HG03139 (cell line): Measurements from ENCODE around the gene BCL2L15.
A peak's percentile ranks its signal among the peaks of the same experiment; 100 is the strongest.

Source experiments
- ATAC-seq: cut with Tn5 transposase; IDR thresholded peaks from one replicate; pipeline ENCODE4 v1.9.1; 2021; ENCODE audit not compliant: unreplicated experiment

Gene BCL2L15

DNA sequence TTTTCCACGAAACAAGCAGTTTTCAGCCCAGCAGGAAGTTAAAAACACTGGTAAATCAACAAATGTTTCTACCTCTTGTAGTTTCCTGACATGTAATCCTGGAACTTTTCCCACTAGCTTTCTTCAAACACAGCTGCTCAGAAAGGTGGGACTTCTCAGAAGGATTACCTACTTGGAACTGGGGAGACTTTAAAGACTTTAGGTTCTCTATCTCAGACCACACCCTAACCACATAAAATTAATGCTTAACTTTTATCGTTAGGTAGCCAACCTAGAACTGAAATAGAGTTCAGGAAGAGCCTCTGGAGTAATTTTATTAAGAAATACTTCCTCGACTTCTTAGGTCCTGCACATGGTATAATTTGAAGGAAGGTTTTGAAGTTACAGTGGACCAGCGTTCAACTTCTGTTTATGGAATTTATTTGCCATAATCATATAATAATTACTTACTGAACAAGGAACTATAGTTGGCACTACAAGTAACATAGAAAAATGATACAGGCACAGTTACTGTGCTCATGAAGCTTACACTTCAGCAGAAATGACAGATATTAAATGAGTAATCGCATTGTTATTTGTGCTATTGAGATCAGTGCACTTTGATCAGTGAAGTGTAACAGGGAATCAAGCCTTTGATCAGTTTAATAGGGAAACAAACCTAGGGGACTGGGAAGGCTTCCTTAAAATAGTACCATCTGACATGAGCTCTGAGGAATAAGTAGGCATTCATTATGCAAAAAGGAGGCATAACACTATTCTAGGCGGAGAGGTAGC lies at the start of gene BCL2L15:
Gene BCL2L15 (minus strand): TSS at position 180 of the 774 bp plus-strand sequence. CDS start 206 bp downstream, outside the sequence.
- ATAC-seq: no peak

DNA sequence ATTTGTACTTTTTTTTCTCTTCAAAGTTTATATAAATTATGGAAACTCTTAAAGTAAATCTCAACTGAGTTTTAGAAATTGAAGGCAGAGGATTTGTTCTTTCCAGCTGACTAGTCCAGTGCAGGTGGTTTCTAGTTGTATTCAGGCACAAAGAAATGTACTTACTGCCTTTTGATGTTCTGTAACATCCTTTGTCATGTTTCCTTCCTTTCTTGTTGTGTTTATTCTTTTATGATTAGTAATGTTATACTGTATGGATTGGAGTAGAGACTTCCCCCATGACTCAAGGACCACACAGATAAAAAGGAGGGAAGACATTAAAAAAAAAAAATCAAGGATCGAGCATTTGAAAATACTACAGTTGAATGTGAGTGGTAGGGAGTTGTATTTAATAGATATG lies 49.8 kb upstream of the BCL2L15 start:
- ATAC-seq: no peak

DNA sequence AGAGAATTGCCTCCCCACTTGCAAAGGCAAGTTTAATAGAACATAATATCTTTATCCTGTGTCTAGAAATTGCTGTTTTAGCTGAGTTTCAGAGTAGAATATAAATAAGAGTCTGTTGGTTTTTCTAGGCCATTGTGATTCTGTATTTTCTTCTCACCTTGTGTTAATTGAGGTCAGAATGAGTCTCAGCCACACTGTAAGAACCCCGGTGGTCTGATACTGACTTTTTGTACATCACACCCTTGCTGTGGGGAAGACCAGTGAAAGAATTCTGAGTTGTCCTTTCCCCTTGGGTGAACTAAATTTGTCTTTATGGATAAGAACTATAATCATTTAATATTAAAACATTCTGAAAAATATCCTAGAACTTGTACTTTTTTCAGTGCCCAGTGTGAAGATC lies 48.6 kb upstream of the BCL2L15 start:
- ATAC-seq: no peak

DNA sequence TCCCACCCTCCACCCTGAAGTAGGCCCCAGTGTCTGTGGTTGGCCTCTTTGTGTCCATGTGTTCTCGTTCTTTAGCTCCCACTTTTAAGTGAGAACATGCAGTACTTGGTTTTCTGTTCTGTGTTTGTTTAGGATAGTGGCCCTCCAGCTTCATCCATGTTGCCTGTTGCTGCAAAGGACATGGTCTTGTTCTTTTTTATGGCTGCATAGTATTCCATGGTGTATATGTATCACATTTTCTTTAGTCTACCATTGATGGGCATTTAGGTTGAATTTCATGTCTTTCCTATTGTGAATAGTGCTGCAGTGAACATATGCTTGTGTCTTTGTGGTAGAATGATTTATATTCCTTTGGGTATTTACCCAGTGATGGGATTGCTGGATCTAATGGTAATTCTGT lies 47.8 kb upstream of the BCL2L15 start:
- ATAC-seq: no peak

DNA sequence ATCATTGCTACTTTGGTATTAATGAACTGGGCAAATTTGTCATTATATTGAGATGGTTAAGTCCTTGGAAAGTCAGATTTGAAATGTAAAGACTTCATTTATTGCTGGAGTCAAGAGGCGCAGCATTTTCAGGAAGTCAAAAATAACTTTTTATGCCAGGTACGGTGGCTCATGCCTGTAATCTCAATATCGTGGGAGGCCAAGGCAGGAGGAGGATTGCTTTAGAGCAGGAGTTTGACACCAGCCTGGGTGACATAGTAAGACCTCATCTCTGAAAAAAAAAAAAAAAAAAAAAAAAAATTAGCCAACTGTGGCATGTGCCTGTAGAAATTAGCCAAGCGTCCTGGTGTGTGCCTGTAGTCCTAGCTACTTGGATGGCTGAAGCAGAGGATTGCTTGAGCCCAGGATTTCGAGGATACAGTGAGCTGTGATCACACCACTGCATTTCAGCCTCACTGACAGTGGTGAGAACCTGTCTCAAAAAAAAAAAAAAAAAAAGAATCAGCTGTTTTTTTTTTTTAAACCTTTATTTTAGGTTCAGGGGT lies 47.2 kb upstream of the BCL2L15 start:
- ATAC-seq: no peak

DNA sequence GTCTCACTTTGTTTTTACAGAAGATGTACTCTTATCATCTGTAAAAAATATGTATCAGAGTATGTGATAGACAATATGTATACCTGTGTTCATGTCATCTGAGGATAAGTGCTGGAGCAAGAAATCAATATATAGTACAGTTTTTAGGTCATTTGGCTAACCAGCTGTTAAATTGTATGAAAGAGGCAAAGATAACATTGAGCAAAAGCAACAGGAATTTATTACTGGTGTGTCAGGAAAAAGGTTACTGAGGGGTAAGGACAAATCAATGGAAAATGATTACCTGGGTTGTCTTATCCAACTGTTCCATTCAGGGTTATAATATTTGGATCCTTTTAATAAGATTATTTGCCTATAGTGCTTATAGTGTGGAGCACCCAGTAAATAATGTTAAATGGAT lies 46.6 kb upstream of the BCL2L15 start:
- ATAC-seq: no peak

DNA sequence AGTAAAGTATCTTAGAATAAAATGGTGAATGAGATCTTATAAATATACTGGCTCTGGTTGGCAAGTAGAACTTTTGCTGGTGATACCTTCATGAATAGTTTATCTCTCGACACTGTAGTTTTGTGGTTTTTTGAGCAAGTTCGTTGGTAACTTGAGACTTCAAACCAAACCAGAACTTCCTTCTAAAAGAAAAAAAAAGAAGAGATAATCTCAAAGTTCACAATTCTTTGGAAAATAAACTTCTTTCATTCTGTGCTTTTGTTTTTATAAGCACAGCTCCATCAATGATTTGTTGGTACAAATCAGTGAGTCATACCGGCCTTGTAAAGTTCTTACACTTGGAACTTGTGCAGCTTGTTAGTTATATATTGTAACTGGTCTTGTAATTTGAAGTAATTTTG lies 44.1 kb upstream of the BCL2L15 start:
- ATAC-seq: no peak

DNA sequence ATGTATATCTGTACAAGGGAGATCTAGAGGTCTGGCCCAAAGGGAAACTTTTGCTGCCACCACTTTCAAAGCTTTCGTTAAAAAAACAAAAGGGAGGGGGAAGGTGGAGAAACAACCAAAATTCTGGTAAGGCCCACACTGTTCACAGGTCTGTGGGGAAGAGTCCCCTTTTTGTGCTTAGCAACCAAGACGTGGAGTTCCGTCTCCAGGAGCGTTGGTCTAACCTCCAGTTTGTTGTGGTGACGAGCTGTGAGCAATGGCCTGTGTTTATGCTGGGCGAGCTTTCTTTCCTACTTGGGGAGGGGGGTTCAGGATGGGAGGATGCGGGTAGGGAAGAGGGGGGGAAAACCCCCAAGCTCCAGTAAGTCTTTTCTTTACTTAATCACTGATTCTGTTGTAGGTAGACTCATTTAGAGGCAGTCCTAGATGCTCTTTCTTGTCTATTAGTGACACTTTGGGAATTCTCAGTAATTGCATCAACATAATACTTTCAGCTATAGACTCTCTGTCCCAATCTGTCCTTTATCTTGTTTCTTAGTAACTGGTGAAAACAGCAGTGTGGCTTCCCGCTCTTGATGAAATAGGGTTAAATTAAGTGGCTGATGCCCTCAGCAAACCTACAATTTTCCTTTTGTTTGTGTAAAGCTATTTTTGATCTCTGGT lies 43.2 kb upstream of the BCL2L15 start:
- peak; percentile 28 for ATAC-seq

DNA sequence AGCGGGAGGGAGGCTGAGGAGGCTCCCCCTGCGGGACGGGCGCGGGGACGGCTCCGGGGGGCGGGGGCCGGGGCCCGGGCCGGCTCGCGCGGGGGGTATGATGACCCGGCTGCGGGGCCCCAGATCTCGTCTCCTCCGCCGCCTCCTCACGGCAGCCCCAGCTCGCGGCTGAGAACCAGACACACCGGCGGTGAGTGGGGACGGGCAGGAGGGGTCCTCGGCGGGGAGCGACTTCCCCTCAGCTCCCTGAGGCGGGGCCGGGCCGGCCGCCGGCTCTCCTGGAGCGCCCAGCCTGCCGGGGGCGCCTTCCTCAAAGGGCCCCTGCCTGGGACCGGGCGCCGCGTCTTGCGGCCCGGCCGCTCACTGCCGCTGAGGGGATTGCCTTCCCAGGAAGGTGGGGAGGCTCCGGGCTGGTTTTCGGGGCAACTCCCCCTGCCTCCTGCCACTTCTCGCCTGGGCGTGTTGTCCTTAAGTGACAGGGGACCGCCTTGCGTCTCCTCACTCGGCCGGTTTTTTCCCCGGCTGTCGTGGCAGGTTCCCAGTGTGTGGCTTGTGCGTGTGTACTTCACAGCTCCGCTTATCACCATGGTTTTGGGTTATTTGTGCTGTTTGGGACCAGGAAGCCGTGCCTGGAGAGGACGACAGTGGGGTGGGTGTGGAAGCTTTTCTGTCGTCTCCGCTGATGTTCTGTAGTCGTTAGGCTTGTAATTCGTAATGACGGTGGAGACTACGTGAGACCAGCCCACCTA lies 42.5 kb upstream of the BCL2L15 start:
- ATAC-seq: peak; percentile 25

DNA sequence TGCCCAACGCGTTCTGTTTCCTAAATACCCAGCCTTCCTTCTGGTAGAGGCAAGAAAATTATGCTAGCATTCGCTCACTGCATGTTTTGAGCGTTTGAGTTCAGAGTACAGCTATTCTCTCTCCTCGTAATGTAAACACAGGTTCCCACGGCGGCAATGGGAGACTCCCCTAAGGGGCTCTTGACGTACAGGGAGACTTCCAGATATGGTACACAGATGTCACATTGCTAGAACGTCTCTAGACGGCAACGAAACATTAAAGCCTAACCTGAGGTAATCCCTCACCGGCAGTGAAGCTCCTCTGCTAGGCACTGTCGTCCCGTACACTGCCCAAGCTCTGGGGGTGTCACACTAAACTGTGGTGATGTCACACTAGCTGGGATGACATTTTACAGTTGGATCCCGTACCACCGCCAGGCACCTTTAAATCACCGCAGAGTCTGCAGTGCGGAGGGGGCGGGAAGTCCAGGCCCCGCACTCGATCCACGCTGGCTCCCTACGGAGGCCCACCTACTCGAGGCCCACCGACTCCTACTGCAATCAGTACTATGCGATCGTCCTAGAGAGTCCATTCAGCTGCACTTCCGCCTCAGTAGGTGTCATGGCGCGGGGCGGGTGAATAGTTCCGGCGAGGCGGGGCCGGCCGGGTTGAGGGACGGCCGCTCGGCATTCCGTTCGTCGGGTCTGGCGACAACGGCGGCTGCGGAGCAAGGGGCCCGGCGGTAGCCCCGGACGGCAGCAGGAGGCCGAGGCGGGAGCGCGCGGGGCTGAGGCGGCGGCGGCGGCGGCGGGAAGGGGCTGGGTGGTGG lies 41.8 kb upstream of the BCL2L15 start, which contains the start of gene HIPK1:
Gene HIPK1 (plus strand): TSS at position 384 of the 809 bp plus-strand sequence.
- ATAC-seq: peak; percentile 61

DNA sequence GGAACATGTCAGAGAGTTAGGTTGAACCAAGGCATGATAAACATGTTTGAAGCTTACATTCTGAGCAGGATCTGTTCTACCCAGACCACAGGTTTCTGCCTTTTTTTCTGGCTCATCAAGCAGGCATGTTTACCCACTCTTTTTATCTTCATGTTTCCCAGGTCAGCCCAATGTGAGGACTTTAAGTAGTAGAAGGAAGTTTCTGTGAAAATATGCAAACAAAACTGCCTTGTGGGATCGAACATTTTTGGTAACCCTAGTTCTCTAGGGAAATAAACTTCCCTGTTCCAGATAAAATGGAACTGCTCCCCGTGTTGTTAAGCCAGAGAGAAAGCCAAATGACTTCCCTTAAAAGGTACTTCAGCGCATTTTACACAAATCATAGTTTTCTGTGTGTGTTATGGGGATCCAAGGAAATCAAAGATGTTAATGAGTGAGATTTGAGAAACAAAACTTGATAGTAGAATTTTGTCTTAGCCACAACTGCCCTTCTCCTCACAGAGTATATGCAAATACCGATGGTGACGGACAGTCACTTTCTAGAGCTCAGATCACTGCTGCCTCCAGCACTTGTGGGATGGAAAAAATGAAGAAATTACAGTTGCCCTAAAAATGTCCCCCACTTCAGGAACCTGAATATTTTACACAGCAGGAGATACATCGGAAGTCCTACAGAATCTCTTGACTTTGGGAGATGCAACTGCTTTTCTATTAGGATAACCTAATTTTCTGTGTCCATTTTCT lies 41.0 kb upstream of the BCL2L15 start:
- no peak for ATAC-seq

DNA sequence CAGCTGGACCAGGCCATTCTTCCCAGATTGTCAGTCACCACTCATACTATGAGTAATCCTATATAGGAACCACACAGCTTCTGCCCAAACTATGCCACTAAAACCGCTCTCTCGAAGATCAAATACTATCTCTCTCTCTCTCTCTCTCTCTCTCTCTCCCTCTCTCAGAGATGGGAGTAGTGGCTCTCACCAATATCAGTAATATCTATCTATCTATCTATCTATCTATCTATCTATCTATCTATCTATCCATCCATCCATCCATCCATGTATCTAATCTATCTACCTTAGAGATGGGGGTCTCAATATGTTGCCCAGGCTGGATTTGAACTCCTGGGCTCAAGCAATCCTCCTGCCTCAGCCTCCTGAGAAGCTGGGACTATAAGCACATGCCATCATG lies 37.1 kb upstream of the BCL2L15 start:
- ATAC-seq: no peak

DNA sequence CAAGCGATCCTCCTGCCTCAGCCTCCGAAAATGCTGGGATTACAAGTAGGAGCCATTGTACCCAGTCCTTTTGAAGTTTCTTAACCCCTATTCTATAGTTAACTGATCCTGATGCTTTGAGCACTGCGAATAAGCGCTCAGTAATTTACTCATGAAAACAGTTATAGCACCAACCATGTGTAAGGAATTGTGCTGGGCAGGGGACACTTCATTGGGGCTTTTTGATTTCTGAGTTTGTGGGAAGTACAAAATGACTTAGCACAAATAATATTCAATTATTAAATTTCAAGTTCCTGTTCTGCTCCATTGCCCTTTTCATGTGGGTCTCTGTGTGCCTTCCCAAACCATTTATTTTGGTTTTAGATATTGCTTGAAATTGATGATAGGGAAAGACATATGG lies 35.6 kb upstream of the BCL2L15 start:
- ATAC-seq: no peak

DNA sequence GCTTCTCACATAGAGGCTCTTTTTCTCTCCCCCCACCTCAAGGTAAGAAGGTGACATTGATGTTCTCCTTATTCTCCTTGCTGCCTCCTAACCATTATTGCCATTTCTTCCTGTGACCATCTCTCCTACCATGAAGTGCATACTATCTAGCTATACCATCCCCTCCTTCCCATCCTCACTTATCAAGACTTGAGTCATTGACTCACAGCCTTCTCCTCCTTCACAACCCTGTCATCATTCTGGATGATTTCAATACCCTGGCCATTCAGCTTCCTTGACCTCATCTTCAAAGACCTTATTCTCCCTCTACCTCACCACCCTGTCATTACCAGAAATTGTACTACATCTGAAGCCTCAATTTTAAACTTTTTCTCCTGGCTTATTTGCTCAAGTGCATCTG lies 30.9 kb upstream of the BCL2L15 start:
- no peak for ATAC-seq

DNA sequence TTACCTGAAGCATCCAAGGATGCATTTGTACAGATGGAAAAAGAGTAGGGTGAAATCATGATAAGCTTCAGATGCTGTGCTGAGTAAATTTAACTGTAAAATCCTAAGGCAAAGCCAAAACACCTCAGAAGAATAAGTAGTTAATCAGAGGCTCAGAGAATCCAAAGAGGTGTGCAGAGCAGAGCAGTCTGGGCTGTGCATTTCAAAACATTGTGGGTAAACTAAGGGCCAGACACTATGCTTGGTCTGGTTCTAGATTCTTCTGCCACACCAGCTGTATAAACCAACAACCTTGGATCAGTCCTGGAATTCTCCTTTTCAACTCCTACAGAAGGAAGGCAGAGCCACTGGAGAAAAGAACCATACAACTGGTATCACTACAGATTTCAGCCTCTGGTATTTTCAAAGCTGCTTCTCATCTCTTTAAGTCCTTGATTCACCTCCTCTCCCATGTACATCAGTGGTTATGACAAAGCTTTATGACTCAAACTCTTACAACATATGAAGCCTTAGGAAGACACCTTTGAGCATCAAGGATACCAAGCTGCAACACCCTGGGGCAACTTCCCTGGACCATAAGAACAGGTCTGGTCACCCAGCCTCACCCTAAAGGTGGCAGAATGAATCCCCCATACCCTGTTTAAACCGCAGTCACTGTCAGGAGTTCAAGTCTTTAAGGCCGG lies 30.2 kb upstream of the BCL2L15 start:
- no peak for ATAC-seq

DNA sequence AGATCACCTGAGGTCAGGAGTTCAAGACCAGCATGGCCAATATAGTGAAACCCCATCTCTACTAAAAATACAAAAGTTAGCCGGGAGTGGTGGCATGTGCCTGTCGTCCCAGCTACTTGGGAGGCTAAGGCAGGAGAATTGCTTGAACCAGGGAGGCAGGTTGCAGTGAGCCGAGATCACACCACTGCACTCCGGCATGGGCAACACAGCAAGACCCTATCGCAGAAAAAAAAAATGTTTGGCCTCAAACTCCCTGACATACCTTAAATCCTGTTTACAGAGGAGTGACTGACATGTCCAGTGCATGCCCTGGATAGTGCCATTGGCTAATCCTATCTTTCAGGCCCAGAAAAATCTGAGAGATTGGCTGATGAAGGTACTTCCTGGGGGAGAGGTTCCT lies 29.6 kb upstream of the BCL2L15 start:
- ATAC-seq: no peak

DNA sequence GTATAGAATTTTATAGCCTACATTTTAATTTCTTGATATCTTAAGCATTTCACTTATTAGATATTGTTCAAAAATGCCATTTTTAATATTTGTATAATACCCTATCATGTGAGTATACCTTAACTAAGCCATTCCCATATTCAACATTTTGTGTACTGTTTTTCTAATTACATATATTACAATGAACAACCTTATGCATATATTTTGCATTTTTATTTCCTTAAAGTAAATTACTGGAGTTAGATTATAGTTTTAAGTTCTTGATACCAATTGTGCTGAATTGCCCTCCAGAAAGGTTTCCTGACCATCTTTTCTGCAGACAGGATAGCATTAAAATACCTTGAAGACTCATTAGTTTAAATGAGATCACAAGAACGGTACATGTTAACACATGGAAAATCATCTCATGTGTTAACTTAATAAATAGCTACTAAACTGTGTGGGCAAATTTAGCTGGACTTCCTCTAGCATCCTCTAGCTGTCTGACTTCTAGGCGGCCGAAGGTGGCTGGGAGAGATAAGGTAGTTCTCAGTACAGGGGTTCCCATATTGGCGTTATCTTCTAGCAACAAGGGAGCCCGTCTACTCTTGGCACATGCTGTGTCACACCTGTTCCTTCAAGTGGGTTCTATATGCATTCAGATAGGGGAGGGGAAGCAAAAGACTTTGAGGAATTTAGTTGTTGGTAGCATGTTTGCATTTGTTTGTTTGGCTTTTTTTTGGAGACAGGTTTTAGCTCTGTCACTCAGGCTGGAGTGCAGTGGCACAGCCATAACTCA lies 26.7 kb upstream of the BCL2L15 start:
- no peak for ATAC-seq

DNA sequence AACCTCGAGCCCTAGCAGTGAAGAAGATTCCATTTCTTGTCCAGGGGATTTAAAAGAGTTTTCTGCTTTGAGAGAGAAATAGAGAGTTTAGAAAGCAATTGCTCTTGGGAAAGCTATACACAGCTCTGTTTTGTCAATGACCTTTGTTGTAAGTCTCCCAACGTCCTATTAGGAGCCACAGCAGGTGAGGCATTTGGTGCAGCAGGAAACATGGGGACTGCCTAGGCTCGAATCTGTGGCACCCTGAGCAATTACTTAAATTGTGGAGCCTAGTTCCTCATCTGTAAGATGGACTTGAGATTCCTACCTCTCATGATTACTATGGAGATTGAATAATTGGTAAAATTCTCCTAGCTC lies 25.9 kb upstream of the BCL2L15 start:
- ATAC-seq: no peak
